Psoas muscle (tissue), 8 donors: ENCODE data around the gene TRIM38. TPM values are rescaled to one million over a fixed set of nuclear protein-coding genes. Genes with fewer than 3 reads are reported as not detected.

Experiments used
- ATAC-seq, 4 donors: fragments of 200-7000 bp; cut with Tn5 transposase; one replicate each; pipeline ENCODE4 v1.9.1; 2020; ENCODE audit warnings: moderate library complexity in 3 of 4, mild to moderate bottlenecking in 2 of 4
- DNase-seq, 2 donors: peaks; one replicate each; pipeline ENCODE4 v3.0.0-alpha.2; 2020
- H3K27ac ChIP-seq: fragments of 200-600 bp; one replicate; pipeline ENCODE4 v1.8.0; 2022
- H3K27me3 ChIP-seq, 3 donors: fragments of 200-600 bp in 1 of 3; one replicate each; pipeline versions ENCODE4 v1.6.1 to v1.8.0; 2013 to 2022; ENCODE audit warnings: low read length in 2 of 3, mild to moderate bottlenecking in 2 of 3, moderate library complexity in 1 of 3; ENCODE audit not compliant: insufficient read depth in 3 of 3
- H3K36me3 ChIP-seq, 2 donors: fragments of 200-600 bp in 1 of 2; one replicate each; pipeline versions ENCODE4 v1.6.1 to v1.8.0; 2013 to 2022; ENCODE audit warnings: low read depth in 1 of 2, mild to moderate bottlenecking in 1 of 2, moderate library complexity in 1 of 2; ENCODE audit not compliant: insufficient read depth in 1 of 2
- H3K4me1 ChIP-seq: fragments of 200-600 bp; one replicate; pipeline ENCODE4 v1.8.0; 2022
- H3K4me3 ChIP-seq: fragments of 200-600 bp; one replicate; pipeline ENCODE4 v1.8.0; 2022; ENCODE audit warnings: mild to moderate bottlenecking
- H3K9me3 ChIP-seq: fragments of 200-600 bp; one replicate; pipeline ENCODE4 v1.8.0; 2022
- CTCF ChIP-seq: fragments of 200-600 bp; IDR thresholded peaks from one replicate; pipeline ENCODE4 v1.8.0; 2022; ENCODE audit warnings: antibody characterized with exemption
- WGBS, 3 donors: extraction: QIAGEN DNeasy Blood & Tissue Kit; methylation state at CpG; one replicate each; pipeline versions ENCODE4 v1.1.6 to v1.1.7; 2013; 5-methylcytosine and 5-hydroxymethylcytosine counted together
- intact Hi-C, 2 donors: fragments of 100-400 bp; cut with DNase I; formaldehyde crosslinking; loops; one replicate each; pipeline versions ENCODE4 v1.11.0 to v1.14.2; 2022
- long read RNA-seq, 2 donors: library from polyadenylated mRNA; unstranded; transcript quantifications; one replicate each; pipeline ENCODE4 v2.0.0, GENCODE V29; 2021
- polyA plus RNA-seq, 3 donors: library from polyadenylated mRNA; stranded (reverse); fragments of 200-250 nt; gene quantifications; one replicate each; pipeline ENCODE4 v1.2.3, GENCODE V29; 2013
- total RNA-seq, 4 donors: library from RNA; stranded (reverse); fragmentation: NEBNext Ultra II Directional in 2 of 4; extraction: Animal tissue kit (Norgen Biotek cat#: 25700) in 2 of 4; gene quantifications; one replicate each; pipeline versions ENCODE4 v1.2.1 to v1.2.4, GENCODE V29; 2021 to 2023
- donor health status: healthy with polysubstance abuse.
- donor health status: DM: no; HTN: no; CAD: no; lungs with moderate emphysema.
- donor health status: Bipolar disorder and iron deficiency.
- donor health status: healthy.
- donor health status: DM: yes; HTN: yes; CAD: no.
- donor health status: DM: no; HTN: no; CAD: no.
- donor health status: DM: no; HTN: no; CAD: no.
- donor health status: DM: yes; HTN: yes; CAD: no.

The TRIM38 gene
- total RNA-seq (1 to 10 TPM; 3.1 to 7.3 (median 4.8) TPM), polyA plus RNA-seq (1 to 10 TPM; 1.4 to 5.8 (median 3.4) TPM)
- long read RNA-seq, donor 1, full-length matches to known transcripts, result 5 of 6 reads
- long read RNA-seq, donor 1, partial matches to known transcripts, result 0 of 6 reads
- long read RNA-seq, donor 1, other reads (novel, unspliced or antisense), result 1 of 6 reads
- long read RNA-seq, donor 2, full-length matches to known transcripts, result 10 of 15 reads
- long read RNA-seq, donor 2, partial matches to known transcripts, result 1 of 15 reads
- long read RNA-seq, donor 2, other reads (novel, unspliced or antisense), result 4 of 15 reads

GRCh38 chr6:25962149-25963127, at the start of gene TRIM38:
TRIM38 (plus strand) TSS chr6:25962802; CDS start chr6:25966523, 3,721 bp downstream.
- WGBS, 3 donors, result 1 to 3% (median 2%) methylated on average over 11 of the region's 11 CpGs
- Histone ChIP-seq H3K36me3 (peaks cover 0 to 25% of the 10 kb centered on the region in 2 donors), H3K9me3 (no peaks in the 10 kb centered on the region), H3K4me1 (peaks cover 9% of the 10 kb centered on the region), H3K27ac (peak within 1 kb of the TSS; percentile 81), H3K27me3 (no peaks in the 10 kb centered on the region), H3K4me3 (peak within 1 kb of the TSS; percentile 73)
- intact Hi-C loops, result no loop called here
- no peak for TF ChIP-seq CTCF
- ATAC-seq, result peak; percentile 77 to 87 (median 80)
- peak in 1 of 2 donors; percentile 27 for DNase-seq

- no peaks in the 10 kb centered on the region for H3K4me1 ChIP-seq
- 71 to 76% (median 72%) methylated on average over 3 of the region's 3 CpGs for WGBS, 3 donors
- intact Hi-C loops, result no loop called here
- H3K9me3 ChIP-seq, result no peaks in the 10 kb centered on the region
- H3K36me3 ChIP-seq, result no peaks in the 10 kb centered on the region
- no peak for TF ChIP-seq CTCF
- no peak overlapping the region for H3K4me3 ChIP-seq
- ATAC-seq (no peak), DNase-seq (no peak)
- no peak overlapping the region for H3K27ac ChIP-seq
- H3K27me3 ChIP-seq, result peaks cover 0 to 3% (median 2%) of the 10 kb centered on the region in 3 donors
These were observed 48.9 kb upstream of the TRIM38 start for GRCh38 chr6:25913741-25914140.

GRCh38 chr6:25916330-25916729, 46.3 kb upstream of the TRIM38 start:
- ATAC-seq (no peak), DNase-seq (no peak)
- H3K9me3 ChIP-seq, result no peaks in the 10 kb centered on the region
- no peaks in the 10 kb centered on the region for H3K36me3 ChIP-seq
- no peaks in the 10 kb centered on the region for H3K4me1 ChIP-seq
- WGBS, 3 donors, result 73 to 76% (median 75%) methylated on average over 3 of the region's 3 CpGs
- H3K27ac ChIP-seq, result no peak overlapping the region
- H3K27me3 ChIP-seq, result peaks cover 0 to 3% (median 2%) of the 10 kb centered on the region in 3 donors
- intact Hi-C loops, result no loop called here
- no peak overlapping the region for H3K4me3 ChIP-seq
- no peak for TF ChIP-seq CTCF

- intact Hi-C loops, result no loop called here
- H3K9me3 ChIP-seq, result no peaks in the 10 kb centered on the region
- no peaks in the 10 kb centered on the region for H3K4me1 ChIP-seq
- no peak overlapping the region for H3K27ac ChIP-seq
- 81 to 84% (median 83%) methylated on average over 7 of the region's 7 CpGs for WGBS, 3 donors
- H3K27me3 ChIP-seq, result peaks cover 0 to 3% (median 2%) of the 10 kb centered on the region in 3 donors
- TF ChIP-seq CTCF, result no peak
- ATAC-seq, result no peak
- H3K36me3 ChIP-seq, result no peaks in the 10 kb centered on the region
- DNase-seq, result no peak
- H3K4me3 ChIP-seq, result no peak overlapping the region
These were observed 45.7 kb upstream of the TRIM38 start for GRCh38 chr6:25916789-25917490.
